ENCODE measurements around the gene PSMB7.

- no peak for TF ChIP-seq CTCF (conservative IDR thresholded peaks at IDR 0.05)
- TF ChIP-seq ZFX (IDR thresholded peaks at IDR 0.05), result no peak
These were observed 12.0 kb downstream of the PSMB7 start for GRCh38 chr9:124403246-124403645.
